ENCODE measurements around the gene ENPEP. TPM values are rescaled to one million over a fixed set of nuclear protein-coding genes. Genes with fewer than 3 reads are reported as not detected.

Gene ENPEP
- total and polyA plus RNA-seq, 9 of the 15 experiments (the other 6 are each of a cell fraction or from before 2014, with no cell fraction given), result 0.01 TPM; not detected in 7

DNA sequence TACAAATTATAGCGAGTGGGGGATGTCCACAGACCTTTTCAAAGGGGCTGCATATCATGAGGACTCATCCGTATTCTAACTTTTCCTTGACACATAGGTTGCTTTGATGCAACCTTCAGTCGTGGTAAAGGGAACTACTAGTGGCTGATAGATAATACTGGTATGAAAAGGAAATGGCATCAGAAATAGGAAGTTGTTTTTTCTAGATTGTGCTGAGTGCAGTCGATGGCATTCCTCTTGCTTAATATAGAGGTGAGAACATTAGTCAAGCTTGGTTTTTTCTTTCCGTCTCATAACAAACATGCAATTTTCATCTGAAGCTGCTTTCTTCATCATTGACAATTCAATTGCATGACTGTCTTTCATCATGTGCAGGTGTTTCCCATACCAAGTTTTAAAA lies 16.6 kb downstream of the ENPEP start (continued):
- TF ChIP-seq ZNF584 (CRISPR knock-in tag; IDR thresholded peaks at IDR 0.05; ENCODE audit: low read depth) (no peak), MXI1 (IDR thresholded peaks at IDR 0.05; ENCODE audit: low read depth, low read length) (no peak), ZNF644 (tag; IDR thresholded peaks at IDR 0.05; ENCODE audit: low read depth) (no peak), BDP1 (IDR thresholded peaks at IDR 0.05; ENCODE audit: insufficient read depth, insufficient read length) (no peak)
- TF ChIP-seq, protein P1, sequence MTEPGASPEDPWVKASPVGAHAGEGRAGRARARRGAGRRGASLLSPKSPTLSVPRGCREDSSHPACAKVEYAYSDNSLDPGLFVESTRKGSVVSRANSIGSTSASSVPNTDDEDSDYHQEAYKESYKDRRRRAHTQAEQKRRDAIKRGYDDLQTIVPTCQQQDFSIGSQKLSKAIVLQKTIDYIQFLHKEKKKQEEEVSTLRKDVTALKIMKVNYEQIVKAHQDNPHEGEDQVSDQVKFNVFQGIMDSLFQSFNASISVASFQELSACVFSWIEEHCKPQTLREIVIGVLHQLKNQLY (CRISPR knock-in tag; conservative IDR thresholded peaks at IDR 0.05), result no peak
- TF ChIP-seq, protein P2, sequence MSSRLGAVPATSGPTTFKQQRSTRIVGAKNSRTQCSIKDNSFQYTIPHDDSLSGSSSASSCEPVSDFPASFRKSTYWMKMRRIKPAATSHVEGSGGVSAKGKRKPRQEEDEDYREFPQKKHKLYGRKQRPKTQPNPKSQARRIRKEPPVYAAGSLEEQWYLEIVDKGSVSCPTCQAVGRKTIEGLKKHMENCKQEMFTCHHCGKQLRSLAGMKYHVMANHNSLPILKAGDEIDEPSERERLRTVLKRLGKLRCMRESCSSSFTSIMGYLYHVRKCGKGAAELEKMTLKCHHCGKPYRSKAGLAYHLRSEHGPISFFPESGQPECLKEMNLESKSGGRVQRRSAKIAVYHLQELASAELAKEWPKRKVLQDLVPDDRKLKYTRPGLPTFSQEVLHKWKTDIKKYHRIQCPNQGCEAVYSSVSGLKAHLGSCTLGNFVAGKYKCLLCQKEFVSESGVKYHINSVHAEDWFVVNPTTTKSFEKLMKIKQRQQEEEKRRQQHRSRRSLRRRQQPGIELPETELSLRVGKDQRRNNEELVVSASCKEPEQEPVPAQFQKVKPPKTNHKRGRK (tag; IDR thresholded peaks at IDR 0.05), result no peak

DNA sequence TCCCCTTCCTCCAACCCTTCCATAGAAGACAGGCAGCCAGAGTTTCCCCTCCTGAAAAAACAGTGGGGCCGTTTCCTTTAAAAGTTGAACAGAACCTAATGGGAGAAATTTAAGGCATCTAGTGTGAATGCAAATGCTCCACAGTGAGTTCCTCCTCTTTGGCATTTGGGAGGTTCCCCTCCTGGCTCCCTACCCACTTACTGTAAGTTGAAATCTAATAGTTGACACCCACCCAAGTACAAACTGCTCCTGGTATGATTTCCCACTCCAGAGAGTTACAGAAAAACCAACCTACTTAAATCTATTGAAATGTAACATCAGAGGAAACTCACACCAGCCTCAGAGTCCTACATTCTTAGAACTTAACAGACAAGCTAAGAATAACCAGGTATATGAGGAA lies 17.6 kb downstream of the ENPEP start:
- no peak overlapping the region for H3K4me2 ChIP-seq (ENCODE audit: insufficient read depth, low read length)
- ATAC-seq, result no peak
- in situ Hi-C loops (cut with MboI) (no loop called here), intact Hi-C loops (cut with micrococcal nuclease) (no loop called here)
- no peaks in the 10 kb centered on the region for H4K20me1 ChIP-seq (replicated peaks; ENCODE audit: control insufficient read depth, insufficient read depth, low read length)
- no peak for FAIRE-seq
- H3K27me3 ChIP-seq (ENCODE audit: control insufficient read depth in 2 of 2, insufficient read depth in 2 of 2, low read length in 2 of 2), result no peaks in the 10 kb centered on the region
- no peak for DNase-seq (ENCODE audit: extremely low read depth in 1 of 4, low spot score in 3 of 4)
- no peak overlapping the region for H2AFZ ChIP-seq (ENCODE audit: low read depth, low read length)
- H3K36me3 ChIP-seq (ENCODE audit: control insufficient read depth, insufficient read depth, low read length), result no peaks in the 10 kb centered on the region
- H3K79me2 ChIP-seq (ENCODE audit: control insufficient read depth, insufficient read depth, low read length), result no peaks in the 10 kb centered on the region
- no peak overlapping the region for H3K4me3 ChIP-seq
- H3K27ac ChIP-seq (ENCODE audit: extremely low read depth, low read depth, low read length), result no peak overlapping the region
- no peak overlapping the region for H3K9ac ChIP-seq (ENCODE audit: insufficient read depth in 1 of 2, low read depth in 2 of 2, low read length in 2 of 2)
- H3K9me3 ChIP-seq (replicated peaks; ENCODE audit: control insufficient read depth, insufficient read depth, low read depth, low read length), result no peaks in the 10 kb centered on the region
- ChIA-PET CTCF (ENCODE audit: low intra/inter-chr PET ratio) (no interaction called here), POLR2A (no interaction called here)
- H3K9me1 ChIP-seq (ENCODE audit: control insufficient read depth, insufficient read depth, low read length), result no peaks in the 10 kb centered on the region
- no TSS peak for BruUV-seq (replicated peaks)
- WGBS (ENCODE audit: insufficient coverage, low coverage, missing lambda C conversion rate), result 0% methylated on average over 1 of the region's 1 CpG
- no peaks in the 10 kb centered on the region for H3K4me1 ChIP-seq (replicated peaks in 1 of 2; ENCODE audit: control insufficient read depth in 2 of 2, insufficient read depth in 2 of 2, low read length in 2 of 2)
- no peak for TF ChIP-seq PTRF (tag; IDR thresholded peaks at IDR 0.05)
- no peak for TF ChIP-seq BRCA1 (IDR thresholded peaks at IDR 0.05)
- TF ChIP-seq BRCA1 (CRISPR knock-in tag; IDR thresholded peaks at IDR 0.05), result no peak
- TF ChIP-seq, protein P3, sequence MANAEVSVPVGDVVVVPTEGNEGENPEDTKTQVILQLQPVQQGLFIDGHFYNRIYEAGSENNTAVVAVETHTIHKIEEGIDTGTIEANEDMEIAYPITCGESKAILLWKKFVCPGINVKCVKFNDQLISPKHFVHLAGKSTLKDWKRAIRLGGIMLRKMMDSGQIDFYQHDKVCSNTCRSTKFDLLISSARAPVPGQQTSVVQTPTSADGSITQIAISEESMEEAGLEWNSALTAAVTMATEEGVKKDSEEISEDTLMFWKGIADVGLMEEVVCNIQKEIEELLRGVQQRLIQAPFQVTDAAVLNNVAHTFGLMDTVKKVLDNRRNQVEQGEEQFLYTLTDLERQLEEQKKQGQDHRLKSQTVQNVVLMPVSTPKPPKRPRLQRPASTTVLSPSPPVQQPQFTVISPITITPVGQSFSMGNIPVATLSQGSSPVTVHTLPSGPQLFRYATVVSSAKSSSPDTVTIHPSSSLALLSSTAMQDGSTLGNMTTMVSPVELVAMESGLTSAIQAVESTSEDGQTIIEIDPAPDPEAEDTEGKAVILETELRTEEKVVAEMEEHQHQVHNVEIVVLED (CRISPR knock-in tag; IDR thresholded peaks at IDR 0.05), result no peak
- TF ChIP-seq, protein P4, sequence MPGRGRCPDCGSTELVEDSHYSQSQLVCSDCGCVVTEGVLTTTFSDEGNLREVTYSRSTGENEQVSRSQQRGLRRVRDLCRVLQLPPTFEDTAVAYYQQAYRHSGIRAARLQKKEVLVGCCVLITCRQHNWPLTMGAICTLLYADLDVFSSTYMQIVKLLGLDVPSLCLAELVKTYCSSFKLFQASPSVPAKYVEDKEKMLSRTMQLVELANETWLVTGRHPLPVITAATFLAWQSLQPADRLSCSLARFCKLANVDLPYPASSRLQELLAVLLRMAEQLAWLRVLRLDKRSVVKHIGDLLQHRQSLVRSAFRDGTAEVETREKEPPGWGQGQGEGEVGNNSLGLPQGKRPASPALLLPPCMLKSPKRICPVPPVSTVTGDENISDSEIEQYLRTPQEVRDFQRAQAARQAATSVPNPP (IDR thresholded peaks at IDR 0.05; ENCODE audit: borderline replicate concordance, insufficient read depth, insufficient read length), result no peak
- TF ChIP-seq ZNF644 (tag; IDR thresholded peaks at IDR 0.05; ENCODE audit: low read depth), result no peak
- TF ChIP-seq CBX5 (IDR thresholded peaks at IDR 0.05; ENCODE audit: borderline replicate concordance, low read depth), result no peak
- TF ChIP-seq NCOA4 (IDR thresholded peaks at IDR 0.05; ENCODE audit: partially characterized antibody), result no peak
- TF ChIP-seq NR2C2 (CRISPR knock-in tag; IDR thresholded peaks at IDR 0.05), result no peak
- TF ChIP-seq NR2C2 (tag; IDR thresholded peaks at IDR 0.05), result no peak
- TF ChIP-seq, protein P5, sequence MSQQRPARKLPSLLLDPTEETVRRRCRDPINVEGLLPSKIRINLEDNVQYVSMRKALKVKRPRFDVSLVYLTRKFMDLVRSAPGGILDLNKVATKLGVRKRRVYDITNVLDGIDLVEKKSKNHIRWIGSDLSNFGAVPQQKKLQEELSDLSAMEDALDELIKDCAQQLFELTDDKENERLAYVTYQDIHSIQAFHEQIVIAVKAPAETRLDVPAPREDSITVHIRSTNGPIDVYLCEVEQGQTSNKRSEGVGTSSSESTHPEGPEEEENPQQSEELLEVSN (IDR thresholded peaks at IDR 0.05; ENCODE audit: borderline replicate concordance in 1 of 2, extremely low read depth in 1 of 2, insufficient read depth in 1 of 2, insufficient read length in 1 of 2, low read depth in 1 of 2, low read length in 1 of 2, poor library complexity in 1 of 2, severe bottlenecking in 1 of 2), result no peak

Measured in K562 (cell line).